ENCODE measurements around the gene ACER2. TPM values are rescaled to one million over a fixed set of nuclear protein-coding genes. Genes with fewer than 3 reads are reported as not detected.

ACER2 gene
- total and polyA plus RNA-seq, 2 experiments from 2014 or later = 1.1 to 6.3 TPM

GRCh38 chr9:19480345-19480744, 71.5 kb downstream of the ACER2 start:
- TF ChIP-seq EZH2 (IDR thresholded peaks at IDR 0.05; ENCODE audit: borderline replicate concordance) (no peak), EZH2phosphoT487 (IDR thresholded peaks at IDR 0.05; ENCODE audit: low read depth, severe bottlenecking, unreplicated experiment) (no peak), CTCF (IDR thresholded peaks at IDR 0.05; ENCODE audit: poor library complexity) (no peak)
- H3K27me3 ChIP-seq = no peaks in the 10 kb centered on the region
- DNase-seq (ENCODE audit: low spot score) = no peak
- no peaks in the 10 kb centered on the region for H3K79me2 ChIP-seq
- no peaks in the 10 kb centered on the region for H3K9me3 ChIP-seq (ENCODE audit: low read depth)
- H3K9me2 ChIP-seq (replicated peaks; ENCODE audit: insufficient read depth) = no peaks in the 10 kb centered on the region
- no peak overlapping the region for H2AFZ ChIP-seq
- no peak overlapping the region for H3K4me3 ChIP-seq
- no peak overlapping the region for H3K27ac ChIP-seq
- H3K36me3 ChIP-seq (replicated peaks; ENCODE audit: insufficient read depth, low read depth) = no peaks in the 10 kb centered on the region
- H4K20me1 ChIP-seq (ENCODE audit: insufficient read depth, poor library complexity, severe bottlenecking) = no peaks in the 10 kb centered on the region
- H3K4me1 ChIP-seq (ENCODE audit: insufficient read depth) = no peaks in the 10 kb centered on the region
- WGBS (ENCODE audit: low lambda C conversion rate, missing lambda C conversion rate) = 88% methylated on average over 7 of the region's 7 CpGs
- no peak overlapping the region for H3K4me2 ChIP-seq

GRCh38 chr9:19481121-19481870, 72.5 kb downstream of the ACER2 start:
- no peak overlapping the region for H3K4me3 ChIP-seq
- H4K20me1 ChIP-seq (ENCODE audit: insufficient read depth, poor library complexity, severe bottlenecking) = no peaks in the 10 kb centered on the region
- TF ChIP-seq EZH2 (IDR thresholded peaks at IDR 0.05; ENCODE audit: borderline replicate concordance) (no peak), CTCF (IDR thresholded peaks at IDR 0.05; ENCODE audit: poor library complexity) (no peak), EZH2phosphoT487 (IDR thresholded peaks at IDR 0.05; ENCODE audit: low read depth, severe bottlenecking, unreplicated experiment) (no peak)
- H2AFZ ChIP-seq = no peak overlapping the region
- no peaks in the 10 kb centered on the region for H3K4me1 ChIP-seq (ENCODE audit: insufficient read depth)
- H3K27ac ChIP-seq = no peak overlapping the region
- no peaks in the 10 kb centered on the region for H3K36me3 ChIP-seq (replicated peaks; ENCODE audit: insufficient read depth, low read depth)
- DNase-seq (ENCODE audit: low spot score) = no peak
- H3K9me3 ChIP-seq (ENCODE audit: low read depth) = no peaks in the 10 kb centered on the region
- H3K27me3 ChIP-seq = no peaks in the 10 kb centered on the region
- no peak overlapping the region for H3K4me2 ChIP-seq
- no peaks in the 10 kb centered on the region for H3K79me2 ChIP-seq
- H3K9me2 ChIP-seq (replicated peaks; ENCODE audit: insufficient read depth) = no peaks in the 10 kb centered on the region
- WGBS (ENCODE audit: low lambda C conversion rate, missing lambda C conversion rate) = 90% methylated on average over 10 of the region's 10 CpGs

GRCh38 chr9:19481971-19482404, 73.2 kb downstream of the ACER2 start:
- no peaks in the 10 kb centered on the region for H3K36me3 ChIP-seq (replicated peaks; ENCODE audit: insufficient read depth, low read depth)
- no peaks in the 10 kb centered on the region for H3K79me2 ChIP-seq
- TF ChIP-seq EZH2phosphoT487 (IDR thresholded peaks at IDR 0.05; ENCODE audit: low read depth, severe bottlenecking, unreplicated experiment) = no peak
- TF ChIP-seq CTCF (IDR thresholded peaks at IDR 0.05; ENCODE audit: poor library complexity) = no peak
- no peak for TF ChIP-seq EZH2 (IDR thresholded peaks at IDR 0.05; ENCODE audit: borderline replicate concordance)
- H3K4me2 ChIP-seq = no peak overlapping the region
- H2AFZ ChIP-seq = no peak overlapping the region
- H3K27me3 ChIP-seq = no peaks in the 10 kb centered on the region
- no peaks in the 10 kb centered on the region for H3K9me3 ChIP-seq (ENCODE audit: low read depth)
- no peak overlapping the region for H3K4me3 ChIP-seq
- DNase-seq (ENCODE audit: low spot score) = no peak
- H3K9me2 ChIP-seq (replicated peaks; ENCODE audit: insufficient read depth) = no peaks in the 10 kb centered on the region
- 85% methylated on average over 9 of the region's 9 CpGs for WGBS (ENCODE audit: low lambda C conversion rate, missing lambda C conversion rate)
- no peak overlapping the region for H3K27ac ChIP-seq
- no peaks in the 10 kb centered on the region for H3K4me1 ChIP-seq (ENCODE audit: insufficient read depth)
- H4K20me1 ChIP-seq (ENCODE audit: insufficient read depth, poor library complexity, severe bottlenecking) = no peaks in the 10 kb centered on the region

Measured in hepatocyte (in vitro differentiated cells).